Psoas muscle (tissue), 8 donors: ENCODE measurements around the gene SDK2. TPM values are rescaled to one million over a fixed set of nuclear protein-coding genes. Genes with fewer than 3 reads are reported as not detected.

Experiments
- ATAC-seq, 4 donors: fragments of 200-7000 bp; cut with Tn5 transposase; one replicate each; pipeline ENCODE4 v1.9.1; 2020; ENCODE audit warnings: moderate library complexity in 3 of 4, mild to moderate bottlenecking in 2 of 4
- DNase-seq, 2 donors: peaks; one replicate each; pipeline ENCODE4 v3.0.0-alpha.2; 2020
- H3K27ac ChIP-seq: fragments of 200-600 bp; one replicate; pipeline ENCODE4 v1.8.0; 2022
- H3K27me3 ChIP-seq, 3 donors: fragments of 200-600 bp in 1 of 3; one replicate each; pipeline versions ENCODE4 v1.6.1 to v1.8.0; 2013 to 2022; ENCODE audit warnings: low read length in 2 of 3, mild to moderate bottlenecking in 2 of 3, moderate library complexity in 1 of 3; ENCODE audit not compliant: insufficient read depth in 3 of 3
- H3K36me3 ChIP-seq, 2 donors: fragments of 200-600 bp in 1 of 2; one replicate each; pipeline versions ENCODE4 v1.6.1 to v1.8.0; 2013 to 2022; ENCODE audit warnings: low read depth in 1 of 2, mild to moderate bottlenecking in 1 of 2, moderate library complexity in 1 of 2; ENCODE audit not compliant: insufficient read depth in 1 of 2
- H3K4me1 ChIP-seq: fragments of 200-600 bp; one replicate; pipeline ENCODE4 v1.8.0; 2022
- H3K4me3 ChIP-seq: fragments of 200-600 bp; one replicate; pipeline ENCODE4 v1.8.0; 2022; ENCODE audit warnings: mild to moderate bottlenecking
- H3K9me3 ChIP-seq: fragments of 200-600 bp; one replicate; pipeline ENCODE4 v1.8.0; 2022
- WGBS, 3 donors: extraction: QIAGEN DNeasy Blood & Tissue Kit; methylation state at CpG; one replicate each; pipeline versions ENCODE4 v1.1.6 to v1.1.7; 2013; 5-methylcytosine and 5-hydroxymethylcytosine counted together
- intact Hi-C, 2 donors: fragments of 100-400 bp; cut with DNase I; formaldehyde crosslinking; loops; one replicate each; pipeline versions ENCODE4 v1.11.0 to v1.14.2; 2022
- polyA plus RNA-seq, 3 donors: library from polyadenylated mRNA; stranded (reverse); fragments of 200-250 nt; gene quantifications; one replicate each; pipeline ENCODE4 v1.2.3, GENCODE V29; 2013
- total RNA-seq, 4 donors: library from RNA; stranded (reverse); fragmentation: NEBNext Ultra II Directional in 2 of 4; extraction: Animal tissue kit (Norgen Biotek cat#: 25700) in 2 of 4; gene quantifications; one replicate each; pipeline versions ENCODE4 v1.2.1 to v1.2.4, GENCODE V29; 2021 to 2023
- TF ChIP-seq, protein P1 (sequence below): fragments of 200-600 bp; IDR thresholded peaks from one replicate; pipeline ENCODE4 v1.8.0; 2022; ENCODE audit warnings: antibody characterized with exemption
- donor health status: healthy with polysubstance abuse.
- donor health status: DM: no; HTN: no; CAD: no; lungs with moderate emphysema.
- donor health status: Bipolar disorder and iron deficiency.
- donor health status: healthy.
- donor health status: DM: yes; HTN: yes; CAD: no.
- donor health status: DM: no; HTN: no; CAD: no.
- donor health status: DM: no; HTN: no; CAD: no.
- donor health status: DM: yes; HTN: yes; CAD: no.

Gene SDK2
- total and polyA plus RNA-seq, 7 donors, result 0.04 to 2.8 (median 0.24) TPM

DNA sequence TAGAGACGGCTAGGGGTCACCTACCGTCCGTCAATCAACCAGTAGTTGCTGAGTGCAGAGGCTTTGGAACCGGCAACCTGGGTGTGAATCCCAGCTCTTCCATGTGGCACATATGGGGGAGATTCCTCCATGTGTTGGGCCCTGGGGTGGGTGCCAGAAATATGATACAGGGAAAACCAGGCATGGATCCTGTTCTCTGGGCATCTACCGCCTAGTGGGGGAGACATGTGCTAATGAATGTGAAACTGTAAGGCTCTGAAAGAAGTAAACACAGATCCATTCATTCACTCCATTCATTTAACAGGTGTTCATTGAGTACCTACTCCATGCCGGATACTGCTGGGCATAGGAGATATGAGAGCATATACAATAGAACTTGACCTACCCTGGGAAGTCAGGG, 39.5 kb upstream of the SDK2 start:
- 42 to 49% (median 45%) methylated on average over 6 of the region's 6 CpGs for WGBS, 3 donors
- TF ChIP-seq, protein P1, sequence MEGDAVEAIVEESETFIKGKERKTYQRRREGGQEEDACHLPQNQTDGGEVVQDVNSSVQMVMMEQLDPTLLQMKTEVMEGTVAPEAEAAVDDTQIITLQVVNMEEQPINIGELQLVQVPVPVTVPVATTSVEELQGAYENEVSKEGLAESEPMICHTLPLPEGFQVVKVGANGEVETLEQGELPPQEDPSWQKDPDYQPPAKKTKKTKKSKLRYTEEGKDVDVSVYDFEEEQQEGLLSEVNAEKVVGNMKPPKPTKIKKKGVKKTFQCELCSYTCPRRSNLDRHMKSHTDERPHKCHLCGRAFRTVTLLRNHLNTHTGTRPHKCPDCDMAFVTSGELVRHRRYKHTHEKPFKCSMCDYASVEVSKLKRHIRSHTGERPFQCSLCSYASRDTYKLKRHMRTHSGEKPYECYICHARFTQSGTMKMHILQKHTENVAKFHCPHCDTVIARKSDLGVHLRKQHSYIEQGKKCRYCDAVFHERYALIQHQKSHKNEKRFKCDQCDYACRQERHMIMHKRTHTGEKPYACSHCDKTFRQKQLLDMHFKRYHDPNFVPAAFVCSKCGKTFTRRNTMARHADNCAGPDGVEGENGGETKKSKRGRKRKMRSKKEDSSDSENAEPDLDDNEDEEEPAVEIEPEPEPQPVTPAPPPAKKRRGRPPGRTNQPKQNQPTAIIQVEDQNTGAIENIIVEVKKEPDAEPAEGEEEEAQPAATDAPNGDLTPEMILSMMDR, result no peak
- Histone ChIP-seq H3K4me3 (no peak overlapping the region), H3K36me3 (no peaks in the 10 kb centered on the region), H3K9me3 (peaks cover 16% of the 10 kb centered on the region), H3K27me3 (peaks cover 0 to 16% (median 6%) of the 10 kb centered on the region in 3 donors), H3K27ac (no peak overlapping the region), H3K4me1 (no peaks in the 10 kb centered on the region)
- DNase-seq (no peak), ATAC-seq (no peak)
- intact Hi-C loops, result no loop called here

DNA sequence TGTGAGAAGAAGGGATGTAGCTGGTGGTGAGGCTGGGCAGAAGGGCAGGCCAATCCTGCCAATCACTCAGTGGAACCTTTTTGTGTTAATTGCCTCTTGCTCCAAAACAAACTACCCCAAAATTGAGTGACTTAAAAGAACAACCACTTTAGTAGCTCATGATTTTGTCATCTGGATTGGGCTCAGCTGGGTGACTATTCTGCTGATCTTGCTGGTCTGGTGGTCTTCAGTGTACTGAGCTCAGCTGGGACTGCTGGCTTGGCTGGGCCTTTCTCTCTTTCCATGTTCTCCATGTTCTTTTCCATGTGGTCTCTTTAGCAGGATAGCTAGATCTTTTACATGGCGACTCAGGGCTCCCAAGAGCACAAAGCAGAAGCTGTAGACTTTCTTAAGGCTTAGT, 37.7 kb upstream of the SDK2 start:
- H3K4me1 ChIP-seq, result no peaks in the 10 kb centered on the region
- no peak overlapping the region for H3K27ac ChIP-seq
- no peak for ATAC-seq
- H3K9me3 ChIP-seq, result peaks cover 16% of the 10 kb centered on the region
- no peak overlapping the region for H3K4me3 ChIP-seq
- no peaks in the 10 kb centered on the region for H3K36me3 ChIP-seq
- 50 to 94% (median 81%) methylated on average over 1 of the region's 1 CpG for WGBS, 3 donors
- intact Hi-C loops, result no loop called here
- H3K27me3 ChIP-seq, result peaks cover 0 to 16% (median 6%) of the 10 kb centered on the region in 3 donors
- no peak for DNase-seq
- TF ChIP-seq, protein P1, result no peak

DNA sequence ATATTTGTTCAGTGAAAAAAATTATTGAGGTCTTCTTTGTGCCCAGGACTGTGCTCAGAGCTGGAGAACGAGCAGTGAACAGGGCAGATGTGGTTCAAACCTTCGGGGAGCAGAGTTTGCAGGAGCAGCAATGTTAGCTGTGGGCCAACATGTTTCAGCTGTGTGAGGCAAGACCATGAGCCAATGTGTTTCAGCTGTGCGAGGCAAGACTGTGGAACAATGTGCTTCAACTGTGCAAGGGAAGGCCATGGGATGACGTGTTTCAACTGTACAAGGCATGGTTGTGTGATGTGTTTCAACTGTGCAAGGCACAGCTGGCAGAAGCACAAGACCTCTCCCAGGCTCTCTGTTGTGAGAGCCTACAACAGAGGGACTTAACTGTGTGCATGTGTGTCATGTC, 35.2 kb upstream of the SDK2 start:
- intact Hi-C loops, result no loop called here
- ATAC-seq (no peak), DNase-seq (no peak)
- peaks cover 0 to 12% (median 4%) of the 10 kb centered on the region in 3 donors for H3K27me3 ChIP-seq
- H3K4me3 ChIP-seq, result no peak overlapping the region
- no peak overlapping the region for H3K27ac ChIP-seq
- H3K36me3 ChIP-seq, result no peaks in the 10 kb centered on the region
- WGBS, 3 donors, result 33 to 49% (median 37%) methylated on average over 4 of the region's 4 CpGs
- no peaks in the 10 kb centered on the region for H3K4me1 ChIP-seq
- peaks cover 16% of the 10 kb centered on the region for H3K9me3 ChIP-seq
- TF ChIP-seq, protein P1, result no peak

DNA sequence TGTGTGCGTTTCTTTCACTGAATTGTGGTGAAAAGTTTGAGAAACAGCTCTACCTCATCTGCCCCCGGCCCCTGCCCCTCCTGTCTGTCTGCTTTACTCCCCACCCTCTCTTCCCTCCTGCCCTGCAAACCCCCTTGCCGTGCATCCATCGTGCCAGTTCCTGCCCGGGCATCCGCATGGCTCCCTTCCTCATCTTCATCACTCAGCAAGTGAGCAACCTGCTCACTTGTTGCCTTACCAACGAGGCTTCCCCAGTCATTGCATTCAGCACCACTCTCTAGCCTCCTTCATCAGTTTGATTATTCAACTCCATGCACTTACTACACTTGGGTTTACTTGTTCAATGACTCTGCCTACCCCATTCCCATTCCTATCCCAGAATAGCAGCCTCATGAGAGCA, 34.8 kb upstream of the SDK2 start:
- H3K9me3 ChIP-seq, result peaks cover 16% of the 10 kb centered on the region
- H3K27ac ChIP-seq, result no peak overlapping the region
- DNase-seq (no peak), ATAC-seq (no peak)
- H3K36me3 ChIP-seq, result no peaks in the 10 kb centered on the region
- 56 to 76% (median 71%) methylated on average over 7 of the region's 7 CpGs for WGBS, 3 donors
- no peaks in the 10 kb centered on the region for H3K4me1 ChIP-seq
- intact Hi-C loops, result no loop called here
- TF ChIP-seq, protein P1, result no peak
- peaks cover 0 to 12% (median 4%) of the 10 kb centered on the region in 3 donors for H3K27me3 ChIP-seq
- H3K4me3 ChIP-seq, result no peak overlapping the region

DNA sequence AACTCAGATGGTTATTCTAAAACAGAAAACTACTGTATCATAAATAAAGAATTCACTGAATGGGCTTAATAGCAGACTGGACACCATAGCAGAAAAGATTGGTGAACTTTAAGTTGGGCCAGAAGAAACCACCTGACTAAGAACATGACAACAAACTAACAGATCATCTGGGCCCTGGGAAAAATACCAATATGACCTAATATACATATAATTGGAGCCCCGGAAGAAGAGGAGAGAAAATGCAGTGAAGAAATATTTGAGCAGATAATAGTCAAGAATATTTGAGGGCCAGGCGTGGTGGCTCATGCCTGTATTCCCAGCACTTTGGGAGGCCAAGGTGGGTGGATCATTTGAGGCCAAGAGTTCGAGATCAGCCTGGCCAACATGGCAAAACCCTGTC, 25.5 kb upstream of the SDK2 start:
- ATAC-seq, result no peak

More for the DNA sequence above, 25.5 kb upstream of the SDK2 start:
- peaks cover 0 to 11% (median 0%) of the 10 kb centered on the region in 3 donors for H3K27me3 ChIP-seq
- intact Hi-C loops, result no loop called here
- no peaks in the 10 kb centered on the region for H3K4me1 ChIP-seq
- DNase-seq, result no peak
- TF ChIP-seq, protein P1, result no peak
- H3K9me3 ChIP-seq, result peaks cover 6% of the 10 kb centered on the region
- no peak overlapping the region for H3K27ac ChIP-seq
- WGBS, 3 donors, result 82 to 91% (median 87%) methylated on average over 3 of the region's 3 CpGs
- no peak overlapping the region for H3K4me3 ChIP-seq
- no peaks in the 10 kb centered on the region for H3K36me3 ChIP-seq
